Fibroblast of lung (primary cell): ENCODE data around the gene DCDC2. TPM values are rescaled to one million over a fixed set of nuclear protein-coding genes. Genes with fewer than 3 reads are reported as not detected.

Experiments
- DNase-seq, 2 donors: peaks; one replicate each; pipeline versions ENCODE4 v3.0.0 to v3.0.0-alpha.2; 2010; ENCODE audit warnings: low read depth in 2 of 2
- H2AFZ ChIP-seq: 2 replicates; pipeline ENCODE4 v1.5.1; 2012; ENCODE audit warnings: low read length, control low read depth, inconsistent platforms
- H3K27ac ChIP-seq: 2 replicates; pipeline ENCODE4 v1.5.1; 2011; ENCODE audit warnings: low read length, control low read depth; ENCODE audit not compliant: insufficient read depth
- H3K27me3 ChIP-seq: 2 replicates; pipeline ENCODE4 v1.5.1; 2011; ENCODE audit warnings: mild to moderate bottlenecking, low read length; ENCODE audit not compliant: control insufficient read depth, insufficient read depth
- H3K36me3 ChIP-seq: 2 replicates; pipeline ENCODE4 v1.5.1; 2011; ENCODE audit warnings: low read length; ENCODE audit not compliant: control insufficient read depth, insufficient read depth
- H3K4me1 ChIP-seq: 2 replicates; pipeline ENCODE4 v1.5.1; 2011; ENCODE audit warnings: low read length; ENCODE audit not compliant: control insufficient read depth, insufficient read depth; ENCODE audit errors: extremely low read depth
- H3K4me2 ChIP-seq: 2 replicates; pipeline ENCODE4 v1.5.1; 2011; ENCODE audit warnings: low read length, control low read depth; ENCODE audit not compliant: insufficient read depth; ENCODE audit errors: extremely low read depth
- H3K4me3 ChIP-seq, 4 experiments: fragments of 200-600 bp in 1 of 4; sonication (generic) in 1 of 4; replicated peaks in 1 of 4; 2 replicates each; pipeline ENCODE4 v1.5.1; 2011 to 2016; ENCODE audit warnings: low read length in 4 of 4, low read depth in 3 of 4, mild to moderate bottlenecking in 3 of 4, control low read depth in 2 of 4, inconsistent platforms in 1 of 4, mixed read lengths in 1 of 4; ENCODE audit not compliant: insufficient read depth in 1 of 4; ENCODE audit errors: control extremely low read depth in 1 of 4
- H3K79me2 ChIP-seq: 2 replicates; pipeline ENCODE4 v1.5.1; 2012; ENCODE audit warnings: mild to moderate bottlenecking, low read length, inconsistent platforms; ENCODE audit not compliant: control insufficient read depth, insufficient read depth
- H3K9ac ChIP-seq: 2 replicates; pipeline ENCODE4 v1.5.1; 2011; ENCODE audit warnings: mild to moderate bottlenecking, low read length, control low read depth; ENCODE audit not compliant: insufficient read depth
- H3K9me3 ChIP-seq: 2 replicates; pipeline ENCODE4 v1.5.1; 2012; ENCODE audit warnings: low read depth, low read length; ENCODE audit not compliant: control insufficient read depth, insufficient read depth
- H4K20me1 ChIP-seq: 2 replicates; pipeline ENCODE4 v1.5.1; 2011; ENCODE audit warnings: low read length; ENCODE audit not compliant: control insufficient read depth, insufficient read depth; ENCODE audit errors: extremely low read depth
- EZH2 ChIP-seq: IDR thresholded peaks from 2 replicates; pipeline ENCODE4 v1.5.1; 2012; ENCODE audit warnings: low read length, control low read depth, mild to moderate bottlenecking; ENCODE audit errors: missing control alignments
- polyA plus RNA-seq, 2 donors: library from polyadenylated mRNA; depleted of rRNA in 1 of 2; stranded (reverse) in 1 of 2; unstranded in 1 of 2; fragments of >200 nt; gene quantifications; 2 replicates each; pipeline ENCODE4 v1.2.1, GENCODE V29; 2011 to 2012; ENCODE audit warnings: missing spikeins in 1 of 2
- total RNA-seq: library from RNA; depleted of rRNA; stranded (reverse); fragments of >200 nt; gene quantifications from 2 replicates; pipeline ENCODE4 v1.2.1, GENCODE V29; 2014
- TF ChIP-seq, protein P1 (sequence below), 2 donors: IDR thresholded peaks in 1 of 2; conservative IDR thresholded peaks in 1 of 2; 1 replicate in 1 of 2; 2 replicates in 1 of 2; pipeline ENCODE4 v1.5.1; 2011 to 2012; ENCODE audit warnings: low read length in 2 of 2, control low read depth in 1 of 2, inconsistent platforms in 1 of 2, low read depth in 1 of 2, mild to moderate bottlenecking in 1 of 2

Gene DCDC2
- total and polyA plus RNA-seq, 2 donors (not counting 1 experiment from before 2014, with no cell fraction given) = 0.01 TPM; not detected in 1

GRCh38 chr6:24397631-24398030, 39.8 kb upstream of the DCDC2 start:
- Histone ChIP-seq H3K36me3 (no peaks in the 10 kb centered on the region), H3K27me3 (no peaks in the 10 kb centered on the region), H3K4me3 (no peak overlapping the region), H3K79me2 (peaks cover 1% of the 10 kb centered on the region), H4K20me1 (no peaks in the 10 kb centered on the region), H3K9ac (no peak overlapping the region), H3K9me3 (no peaks in the 10 kb centered on the region), H3K27ac (no peak overlapping the region), H3K4me1 (no peaks in the 10 kb centered on the region), H2AFZ (no peak overlapping the region), H3K4me2 (no peak overlapping the region)
- DNase-seq = no peak
- TF ChIP-seq, protein P1, sequence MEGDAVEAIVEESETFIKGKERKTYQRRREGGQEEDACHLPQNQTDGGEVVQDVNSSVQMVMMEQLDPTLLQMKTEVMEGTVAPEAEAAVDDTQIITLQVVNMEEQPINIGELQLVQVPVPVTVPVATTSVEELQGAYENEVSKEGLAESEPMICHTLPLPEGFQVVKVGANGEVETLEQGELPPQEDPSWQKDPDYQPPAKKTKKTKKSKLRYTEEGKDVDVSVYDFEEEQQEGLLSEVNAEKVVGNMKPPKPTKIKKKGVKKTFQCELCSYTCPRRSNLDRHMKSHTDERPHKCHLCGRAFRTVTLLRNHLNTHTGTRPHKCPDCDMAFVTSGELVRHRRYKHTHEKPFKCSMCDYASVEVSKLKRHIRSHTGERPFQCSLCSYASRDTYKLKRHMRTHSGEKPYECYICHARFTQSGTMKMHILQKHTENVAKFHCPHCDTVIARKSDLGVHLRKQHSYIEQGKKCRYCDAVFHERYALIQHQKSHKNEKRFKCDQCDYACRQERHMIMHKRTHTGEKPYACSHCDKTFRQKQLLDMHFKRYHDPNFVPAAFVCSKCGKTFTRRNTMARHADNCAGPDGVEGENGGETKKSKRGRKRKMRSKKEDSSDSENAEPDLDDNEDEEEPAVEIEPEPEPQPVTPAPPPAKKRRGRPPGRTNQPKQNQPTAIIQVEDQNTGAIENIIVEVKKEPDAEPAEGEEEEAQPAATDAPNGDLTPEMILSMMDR (conservative IDR thresholded peaks at IDR 0.05 in 1 of 2, IDR thresholded peaks at IDR 0.05 in 1 of 2; ENCODE audit: low read depth in 1 of 2, low read length in 2 of 2) = no peak
- TF ChIP-seq EZH2 = no peak

DNA sequence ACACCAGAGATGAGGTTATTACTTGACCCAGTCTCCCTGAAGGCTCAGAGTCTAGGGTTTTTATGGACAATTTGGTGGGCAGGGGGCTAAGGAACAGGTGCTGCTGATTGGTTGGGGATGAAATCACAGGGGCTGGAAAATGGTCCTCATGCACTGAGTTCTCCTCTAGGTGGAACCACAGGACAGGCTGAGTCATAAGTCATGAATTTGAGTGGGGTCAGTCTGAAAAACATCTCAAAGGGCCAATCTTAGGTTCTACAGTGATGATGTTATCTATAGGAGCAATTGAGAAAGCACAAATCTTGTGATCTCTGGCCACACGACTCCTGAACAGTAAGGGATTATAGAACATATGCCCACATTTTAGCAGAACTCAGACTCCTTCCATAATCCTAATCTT, 39.0 kb upstream of the DCDC2 start:
- no peaks in the 10 kb centered on the region for H3K4me1 ChIP-seq
- TF ChIP-seq, protein P1 (conservative IDR thresholded peaks at IDR 0.05 in 1 of 2, IDR thresholded peaks at IDR 0.05 in 1 of 2; ENCODE audit: low read depth in 1 of 2, low read length in 2 of 2) = no peak
- TF ChIP-seq EZH2 = no peak
- H3K4me2 ChIP-seq = no peak overlapping the region
- no peaks in the 10 kb centered on the region for H3K36me3 ChIP-seq
- no peaks in the 10 kb centered on the region for H3K9me3 ChIP-seq
- no peaks in the 10 kb centered on the region for H3K79me2 ChIP-seq
- no peaks in the 10 kb centered on the region for H4K20me1 ChIP-seq
- no peak overlapping the region for H2AFZ ChIP-seq
- H3K9ac ChIP-seq = no peak overlapping the region
- no peak overlapping the region for H3K27ac ChIP-seq
- DNase-seq = no peak
- H3K27me3 ChIP-seq = no peaks in the 10 kb centered on the region
- H3K4me3 ChIP-seq = no peak overlapping the region

DNA sequence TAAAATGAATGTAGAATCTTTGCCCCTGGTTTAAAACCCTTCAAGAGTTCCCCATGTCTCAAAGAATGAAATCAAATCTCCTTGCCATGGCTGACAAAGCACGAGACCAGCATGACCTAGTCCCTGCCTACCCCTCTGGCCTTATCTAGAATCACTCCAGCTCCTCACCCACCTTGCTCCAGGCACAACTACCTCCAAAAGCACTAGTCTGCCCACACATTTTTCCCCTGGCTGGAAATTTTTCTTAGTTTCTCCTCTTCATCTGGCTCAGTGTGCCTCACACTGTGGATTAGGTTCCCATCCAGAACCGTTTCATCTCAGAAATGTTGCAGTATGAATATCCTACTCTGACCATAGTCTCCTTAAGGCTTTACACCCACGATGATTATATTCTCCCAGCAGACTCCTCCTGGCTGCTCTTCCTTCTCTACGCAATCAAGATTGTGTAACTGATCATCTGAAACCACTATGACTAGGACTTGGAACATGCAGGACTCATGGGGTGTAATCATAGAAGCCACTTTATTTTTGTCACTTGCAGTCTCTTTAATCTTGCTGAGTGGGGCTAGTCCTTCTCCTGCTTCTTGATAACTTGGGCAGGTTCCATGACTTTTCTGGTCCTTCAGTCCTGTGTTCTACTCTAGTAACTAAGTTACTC, 37.0 kb upstream of the DCDC2 start:
- TF ChIP-seq, protein P1 (conservative IDR thresholded peaks at IDR 0.05 in 1 of 2, IDR thresholded peaks at IDR 0.05 in 1 of 2; ENCODE audit: low read depth in 1 of 2, low read length in 2 of 2) = no peak
- no peak for TF ChIP-seq EZH2
- Histone ChIP-seq H2AFZ (no peak overlapping the region), H4K20me1 (no peaks in the 10 kb centered on the region), H3K27me3 (no peaks in the 10 kb centered on the region), H3K9ac (no peak overlapping the region), H3K4me3 (no peak overlapping the region), H3K79me2 (no peaks in the 10 kb centered on the region), H3K27ac (no peak overlapping the region), H3K36me3 (no peaks in the 10 kb centered on the region), H3K4me2 (no peak overlapping the region), H3K9me3 (no peaks in the 10 kb centered on the region), H3K4me1 (no peaks in the 10 kb centered on the region)
- peak; percentile 78 to 85 for DNase-seq
